ENCODE results near the gene GABBR1. TPM values are rescaled to one million over a fixed set of nuclear protein-coding genes. Genes with fewer than 3 reads are reported as not detected.

Gene GABBR1
- total RNA-seq, 2 experiments from 2014 or later: 10.8 to 10.9 TPM

- ATAC-seq: no peak
- no peak for DNase-seq
- intact Hi-C loops (cut with micrococcal nuclease): no loop called here
- Mint-ChIP-seq H3K4me3 (no peak overlapping the region), H3K36me3 (ENCODE audit: low read depth) (no peaks in the 10 kb centered on the region), H3K9me3 (no peaks in the 10 kb centered on the region), H3K4me1 (ENCODE audit: low read depth) (no peaks in the 10 kb centered on the region), H3K27me3 (no peaks in the 10 kb centered on the region), H3K27ac (no peak overlapping the region)
- TF ChIP-seq, protein P1, sequence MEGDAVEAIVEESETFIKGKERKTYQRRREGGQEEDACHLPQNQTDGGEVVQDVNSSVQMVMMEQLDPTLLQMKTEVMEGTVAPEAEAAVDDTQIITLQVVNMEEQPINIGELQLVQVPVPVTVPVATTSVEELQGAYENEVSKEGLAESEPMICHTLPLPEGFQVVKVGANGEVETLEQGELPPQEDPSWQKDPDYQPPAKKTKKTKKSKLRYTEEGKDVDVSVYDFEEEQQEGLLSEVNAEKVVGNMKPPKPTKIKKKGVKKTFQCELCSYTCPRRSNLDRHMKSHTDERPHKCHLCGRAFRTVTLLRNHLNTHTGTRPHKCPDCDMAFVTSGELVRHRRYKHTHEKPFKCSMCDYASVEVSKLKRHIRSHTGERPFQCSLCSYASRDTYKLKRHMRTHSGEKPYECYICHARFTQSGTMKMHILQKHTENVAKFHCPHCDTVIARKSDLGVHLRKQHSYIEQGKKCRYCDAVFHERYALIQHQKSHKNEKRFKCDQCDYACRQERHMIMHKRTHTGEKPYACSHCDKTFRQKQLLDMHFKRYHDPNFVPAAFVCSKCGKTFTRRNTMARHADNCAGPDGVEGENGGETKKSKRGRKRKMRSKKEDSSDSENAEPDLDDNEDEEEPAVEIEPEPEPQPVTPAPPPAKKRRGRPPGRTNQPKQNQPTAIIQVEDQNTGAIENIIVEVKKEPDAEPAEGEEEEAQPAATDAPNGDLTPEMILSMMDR (IDR thresholded peaks at IDR 0.05): no peak
- ChIA-PET CTCF (interaction anchor here (1.3 to 1.7 kb wide), 2 partner anchors 29 to 33 kb away, joined by 7 to 8 read pairs; no protein-coding TSS in a partner anchor), POLR2A (no interaction called here)
These were observed 12.4 kb downstream of the GABBR1 start for GRCh38 chr6:29620630-29621029.

- Mint-ChIP-seq H3K27me3 (no peaks in the 10 kb centered on the region), H3K9me3 (no peaks in the 10 kb centered on the region), H3K4me1 (ENCODE audit: low read depth) (no peaks in the 10 kb centered on the region), H3K36me3 (ENCODE audit: low read depth) (peaks cover 1% of the 10 kb centered on the region), H3K27ac (no peak overlapping the region), H3K4me3 (no peak overlapping the region)
- intact Hi-C loops (cut with micrococcal nuclease): no loop called here
- POLR2A ChIA-PET: no interaction called here
- ATAC-seq (no peak), DNase-seq (no peak)
- TF ChIP-seq, protein P1 (IDR thresholded peaks at IDR 0.05): no peak
- CTCF ChIA-PET: interaction anchor here (1.3 to 1.7 kb wide), 2 partner anchors 30 to 34 kb away, joined by 7 to 8 read pairs; no protein-coding TSS in a partner anchor
These were observed 13.3 kb downstream of the GABBR1 start for GRCh38 chr6:29619578-29620160.

- DNase-seq: peak; percentile 18
- ChIA-PET CTCF (interaction anchor here (1.3 to 3.1 kb wide), 3 partner anchors 13 to 36 kb away, joined by 3 to 9 read pairs (median 5); no protein-coding TSS in a partner anchor), POLR2A (interaction anchor here (0.7 kb wide), 1 partner anchor 126 kb away, joined by 3 read pairs; no protein-coding TSS in a partner anchor)
- peak; percentile 53 for ATAC-seq
- H3K27me3 Mint-ChIP-seq: no peaks in the 10 kb centered on the region
- no peak overlapping the region for H3K27ac Mint-ChIP-seq
- peaks cover 2% of the 10 kb centered on the region for H3K36me3 Mint-ChIP-seq (ENCODE audit: low read depth)
- H3K4me1 Mint-ChIP-seq (ENCODE audit: low read depth): no peaks in the 10 kb centered on the region
- no peaks in the 10 kb centered on the region for H3K9me3 Mint-ChIP-seq
- H3K4me3 Mint-ChIP-seq: no peak overlapping the region
- intact Hi-C loops (cut with micrococcal nuclease): no loop called here
- TF ChIP-seq, protein P1 (IDR thresholded peaks at IDR 0.05): no peak
These were observed 15.0 kb downstream of the GABBR1 start for GRCh38 chr6:29617782-29618554.

- ChIA-PET POLR2A (interaction anchor here (0.6 kb wide), 1 partner anchor 512 kb away, joined by 4 read pairs; no protein-coding TSS in a partner anchor), CTCF (interaction anchor here (1.3 to 2.4 kb wide), 3 partner anchors 10 to 42 kb away, joined by 3 to 8 read pairs (median 5); no protein-coding TSS in a partner anchor)
- Mint-ChIP-seq H3K9me3 (no peaks in the 10 kb centered on the region), H3K27ac (no peak overlapping the region), H3K36me3 (ENCODE audit: low read depth) (peaks cover 4% of the 10 kb centered on the region), H3K27me3 (no peaks in the 10 kb centered on the region), H3K4me3 (no peak overlapping the region), H3K4me1 (ENCODE audit: low read depth) (no peaks in the 10 kb centered on the region)
- no peak for DNase-seq
- TF ChIP-seq, protein P1 (IDR thresholded peaks at IDR 0.05): no peak
- intact Hi-C loops (cut with micrococcal nuclease): no loop called here
- no peak for ATAC-seq
These were observed 21.6 kb downstream of the GABBR1 start for GRCh38 chr6:29611426-29611825.

- H3K27ac Mint-ChIP-seq: no peak overlapping the region
- DNase-seq (no peak), ATAC-seq (no peak)
- intact Hi-C loops (cut with micrococcal nuclease): no loop called here
- ChIA-PET POLR2A (no interaction called here), CTCF (interaction anchor here (2.4 kb wide), 1 partner anchor 43 kb away, joined by 8 read pairs; no protein-coding TSS in a partner anchor)
- peaks cover 4% of the 10 kb centered on the region for H3K36me3 Mint-ChIP-seq (ENCODE audit: low read depth)
- no peaks in the 10 kb centered on the region for H3K4me1 Mint-ChIP-seq (ENCODE audit: low read depth)
- no peaks in the 10 kb centered on the region for H3K27me3 Mint-ChIP-seq
- no peaks in the 10 kb centered on the region for H3K9me3 Mint-ChIP-seq
- H3K4me3 Mint-ChIP-seq: no peak overlapping the region
- TF ChIP-seq, protein P1 (IDR thresholded peaks at IDR 0.05): no peak
These were observed 22.4 kb downstream of the GABBR1 start for GRCh38 chr6:29610540-29610939.

Data from activated CD8-positive, alpha-beta T cell treated with anti-CD3 and anti-CD28 coated beads for 36 hours (primary cell).